HL-60 (cell line): ENCODE data around the gene GATC.

Source experiments
- DNase-seq, 2 experiments: peaks; one replicate each; pipeline ENCODE4 v3.0.0-alpha.2; 2010 to 2020; ENCODE audit warnings: low read depth in 1 of 2, low spot score in 1 of 2
- H3K27ac ChIP-seq: fragments of 250-450 bp; sonication (Bioruptor Pico); replicated peaks from 2 replicates; pipeline ENCODE4 v1.5.1; 2020; ENCODE audit warnings: mild to moderate bottlenecking, moderate library complexity
- H3K27me3 ChIP-seq: fragments of 250-450 bp; sonication (Bioruptor Pico); 2 replicates; pipeline ENCODE4 v1.5.1; 2021; ENCODE audit warnings: mild to moderate bottlenecking, moderate library complexity; ENCODE audit not compliant: insufficient read depth, poor library complexity, severe bottlenecking
- H3K4me3 ChIP-seq: replicated peaks from 2 replicates; pipeline ENCODE4 v1.5.1; 2011; ENCODE audit warnings: mild to moderate bottlenecking, control low read depth, low read length; ENCODE audit not compliant: insufficient read depth
- CTCF ChIP-seq: IDR thresholded peaks from one replicate; pipeline ENCODE4 v1.5.1; 2011; ENCODE audit warnings: low read length, control low read depth, inconsistent platforms; ENCODE audit not compliant: insufficient read depth
- GABPA ChIP-seq: IDR thresholded peaks from 2 replicates; pipeline ENCODE4 v1.6.1; 2012; ENCODE audit warnings: low read depth
- POLR2AphosphoS5 ChIP-seq: IDR thresholded peaks from 2 replicates; pipeline ENCODE4 v1.6.1; 2012; ENCODE audit warnings: low read depth
- REST ChIP-seq: IDR thresholded peaks from 2 replicates; pipeline ENCODE4 v1.6.1; 2012; ENCODE audit warnings: low read depth; ENCODE audit not compliant: insufficient replicate concordance
- SPI1 ChIP-seq: IDR thresholded peaks from 2 replicates; pipeline ENCODE4 v1.6.1; 2012; ENCODE audit warnings: low read depth, mild to moderate bottlenecking, borderline replicate concordance

GATC gene

GRCh38 chr12:120462099-120462640, 15.9 kb downstream of the GATC start:
- DNase-seq: no peak
- no peak overlapping the region for H3K4me3 ChIP-seq
- H3K27me3 ChIP-seq: no peaks in the 10 kb centered on the region
- TF ChIP-seq POLR2AphosphoS5: no peak
- TF ChIP-seq CTCF: no peak
- no peak for TF ChIP-seq SPI1
- TF ChIP-seq REST: no peak
- TF ChIP-seq GABPA: no peak
- no peak overlapping the region for H3K27ac ChIP-seq

GRCh38 chr12:120463712-120464111, 17.5 kb downstream of the GATC start:
- Histone ChIP-seq H3K27me3 (no peaks in the 10 kb centered on the region), H3K4me3 (no peak overlapping the region), H3K27ac (no peak overlapping the region)
- TF ChIP-seq GABPA (no peak), POLR2AphosphoS5 (0 out of 2 replicates have a peak, but pooled peaks have one; percentile 20)
- no peak for DNase-seq

GRCh38 chr12:120465756-120466155, 19.5 kb downstream of the GATC start:
- Histone ChIP-seq H3K27ac (no peak overlapping the region), H3K27me3 (no peaks in the 10 kb centered on the region), H3K4me3 (no peak overlapping the region)
- TF ChIP-seq SPI1: no peak
- no peak for TF ChIP-seq POLR2AphosphoS5
- no peak for TF ChIP-seq REST
- TF ChIP-seq CTCF: no peak
- TF ChIP-seq GABPA: no peak
- no peak for DNase-seq

GRCh38 chr12:120466560-120467315, 20.5 kb downstream of the GATC start:
- Histone ChIP-seq H3K27ac (no peak overlapping the region), H3K4me3 (no peak overlapping the region), H3K27me3 (no peaks in the 10 kb centered on the region)
- peak; percentile 33 for TF ChIP-seq CTCF
- TF ChIP-seq REST: no peak
- peak in 1 of 2 experiments; percentile 62 for DNase-seq
